ENCODE results near the gene SLC5A7.

Gene SLC5A7

DNA sequence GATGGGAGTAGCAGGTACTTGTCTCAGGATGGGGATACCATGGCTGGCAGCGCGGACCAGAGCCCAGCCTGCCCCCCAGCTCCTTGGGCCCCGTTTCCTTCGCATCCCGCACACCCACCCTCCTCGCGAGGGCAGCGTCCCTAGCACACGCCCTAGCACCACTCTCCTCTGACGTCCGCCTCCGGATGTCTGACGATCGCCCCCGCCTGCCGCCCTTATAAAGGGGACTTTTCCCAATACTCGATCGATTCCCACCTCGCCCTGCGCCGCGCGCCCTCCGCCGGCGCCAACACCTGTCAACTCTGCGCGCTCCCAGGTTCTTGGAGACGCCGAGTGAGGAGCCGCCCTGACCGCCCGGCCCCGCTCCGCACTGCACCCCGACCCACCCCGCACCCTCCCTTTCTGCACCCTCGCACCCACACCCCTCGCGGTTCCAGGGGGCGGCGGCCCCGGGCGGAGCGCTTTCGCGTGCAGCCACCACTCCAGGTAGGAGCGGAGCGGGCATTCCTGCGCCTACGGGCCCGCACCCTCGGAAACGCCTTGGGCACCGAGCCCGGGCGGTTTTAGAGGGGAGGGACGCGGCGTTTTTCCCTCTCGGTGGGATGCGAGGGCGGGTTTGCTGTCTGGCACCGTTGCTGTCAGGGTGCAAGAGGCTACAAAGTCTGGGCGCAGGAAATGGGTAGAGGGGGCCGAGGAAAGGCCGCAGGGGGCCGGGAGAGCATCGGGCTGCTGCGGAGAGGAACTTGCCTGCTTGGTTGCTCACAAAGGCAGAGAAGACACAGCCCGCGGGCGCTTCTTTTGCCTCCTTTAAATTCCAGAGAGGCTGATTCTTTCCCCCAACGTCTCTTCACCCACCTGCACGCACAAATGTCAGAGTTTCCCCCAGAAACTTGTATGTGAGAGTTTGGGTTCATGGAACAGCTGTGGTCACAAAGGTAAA lies at the start of gene SLC5A7:
TSS of gene SLC5A7 (plus strand) at position 247 of the 940 bp plus-strand sequence. CDS start 1,632 bp downstream, outside the sequence.
- DNase-seq: no peak

DNA sequence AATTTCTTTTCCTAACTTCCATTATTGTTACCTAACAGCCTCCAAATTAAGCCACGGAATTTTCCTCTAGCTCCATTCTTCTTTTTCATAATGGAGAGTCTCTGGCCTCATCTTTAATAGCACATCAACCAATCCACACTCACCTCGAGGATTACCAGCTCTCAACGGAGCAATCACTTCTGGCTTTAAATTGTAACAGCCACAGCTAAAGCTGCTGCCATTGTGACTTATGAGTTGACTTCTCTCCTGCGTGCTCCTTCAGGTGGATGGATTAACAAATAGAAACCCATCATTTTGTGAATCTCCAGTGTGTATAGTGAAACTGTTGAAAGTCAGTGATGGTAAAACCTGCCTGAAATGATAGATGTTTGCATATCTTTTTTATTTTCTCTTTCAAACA lies 24.9 kb upstream of the SLC5A7 start:
- DNase-seq: no peak

DNA sequence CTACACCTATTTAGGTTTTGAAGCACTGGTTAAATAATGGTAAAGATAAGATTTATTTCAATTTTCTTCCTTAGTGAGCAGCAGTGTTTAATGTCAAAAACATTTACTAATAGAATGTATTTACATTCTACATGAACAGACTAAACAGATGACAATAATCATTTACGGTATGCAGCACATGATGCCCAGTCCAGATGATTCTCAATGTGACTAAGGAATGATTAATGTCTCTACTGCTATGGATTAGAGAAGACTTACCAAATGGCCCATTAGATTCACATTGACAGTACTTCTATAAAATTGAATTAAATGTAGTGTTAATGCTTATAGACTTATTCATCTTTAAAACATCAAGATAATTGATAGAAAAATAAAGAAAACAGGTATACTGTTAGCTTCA lies 22.1 kb upstream of the SLC5A7 start:
- DNase-seq: no peak

DNA sequence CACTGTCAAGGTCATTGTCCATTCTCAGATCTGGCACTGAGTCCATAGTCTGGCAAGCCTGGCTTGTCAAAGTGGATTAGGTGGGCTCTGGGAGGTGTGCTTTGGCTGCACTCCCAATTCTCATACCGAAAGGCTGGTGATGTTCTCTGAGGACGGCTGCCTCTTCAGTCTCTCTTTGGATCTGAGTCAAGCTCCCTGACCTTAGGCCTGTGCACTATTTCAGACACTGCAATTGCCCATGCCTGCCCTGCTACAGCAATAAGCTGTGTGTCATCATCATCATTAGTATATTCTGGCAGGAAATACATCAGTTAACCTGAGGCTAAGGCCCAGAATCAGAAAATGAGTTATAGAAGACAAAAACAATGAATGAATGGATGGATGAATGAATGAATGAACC lies 1.6 kb upstream of the SLC5A7 start:
- DNase-seq: no peak

DNA sequence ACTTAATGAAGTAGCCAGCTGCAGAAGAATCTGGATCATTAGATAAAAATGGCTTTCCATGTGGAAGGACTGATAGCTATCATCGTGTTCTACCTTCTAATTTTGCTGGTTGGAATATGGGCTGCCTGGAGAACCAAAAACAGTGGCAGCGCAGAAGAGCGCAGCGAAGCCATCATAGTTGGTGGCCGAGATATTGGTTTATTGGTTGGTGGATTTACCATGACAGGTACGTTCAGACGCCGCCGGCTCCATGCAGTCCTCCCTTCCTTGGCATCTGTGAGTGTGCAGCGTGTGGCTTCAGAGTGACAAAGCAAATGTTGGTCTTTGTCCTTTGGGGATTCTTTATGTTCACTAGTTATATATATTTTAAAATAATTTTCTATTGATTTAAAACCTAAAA lies 1.8 kb downstream of the SLC5A7 start:
- no peak for DNase-seq

DNA sequence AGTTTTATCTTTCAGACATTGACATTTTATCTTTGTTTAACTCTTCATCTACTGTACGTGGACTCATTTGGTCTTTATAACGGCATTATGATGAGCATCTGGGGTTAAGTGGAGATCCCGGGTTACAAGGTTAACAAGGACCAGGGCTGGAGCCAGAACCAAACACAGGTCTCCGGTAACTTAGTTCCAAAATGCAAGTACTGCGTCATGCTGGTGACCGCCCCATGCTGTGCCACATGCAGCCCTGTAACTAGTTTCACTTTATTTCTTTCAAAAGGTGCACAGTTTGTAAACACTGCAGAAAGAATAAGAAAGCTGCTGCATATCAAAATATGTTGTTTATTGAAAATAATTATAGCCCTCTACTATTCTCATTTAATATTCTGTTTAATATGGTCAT lies 3.1 kb downstream of the SLC5A7 start:
- no peak for DNase-seq

DNA sequence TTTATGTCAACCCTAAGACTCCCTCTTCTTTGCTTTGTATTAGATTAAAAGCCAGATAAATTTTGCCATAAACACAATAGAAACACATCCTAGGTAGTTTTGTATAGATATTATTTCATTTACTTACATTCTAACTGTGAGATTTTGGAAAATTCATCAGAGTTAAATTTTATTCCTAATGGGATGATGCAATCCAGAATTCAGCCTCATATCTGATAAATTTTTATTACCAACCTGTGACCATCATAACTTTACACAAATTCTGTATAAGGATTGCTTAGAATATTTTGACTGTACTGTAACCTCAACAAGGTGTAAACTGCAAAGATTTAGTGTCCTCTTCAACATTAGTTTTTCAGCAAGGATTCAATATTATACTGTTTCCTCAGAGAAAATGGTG lies 4.4 kb downstream of the SLC5A7 start:
- DNase-seq: no peak

DNA sequence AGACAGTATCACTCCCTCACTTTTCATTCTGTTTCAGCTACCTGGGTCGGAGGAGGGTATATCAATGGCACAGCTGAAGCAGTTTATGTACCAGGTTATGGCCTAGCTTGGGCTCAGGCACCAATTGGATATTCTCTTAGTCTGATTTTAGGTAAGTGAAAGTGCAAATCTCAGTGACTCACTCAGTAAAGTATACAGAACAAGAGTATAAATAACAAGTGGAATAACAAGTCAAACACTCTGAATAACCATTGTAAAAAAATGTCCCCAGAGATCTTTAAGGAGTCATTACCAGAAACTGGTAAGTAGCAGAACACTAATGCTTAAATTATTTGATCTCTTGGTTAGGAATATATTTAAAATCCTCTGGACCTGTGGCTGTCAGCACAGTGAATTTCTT lies 5.7 kb downstream of the SLC5A7 start:
- no peak for DNase-seq

DNA sequence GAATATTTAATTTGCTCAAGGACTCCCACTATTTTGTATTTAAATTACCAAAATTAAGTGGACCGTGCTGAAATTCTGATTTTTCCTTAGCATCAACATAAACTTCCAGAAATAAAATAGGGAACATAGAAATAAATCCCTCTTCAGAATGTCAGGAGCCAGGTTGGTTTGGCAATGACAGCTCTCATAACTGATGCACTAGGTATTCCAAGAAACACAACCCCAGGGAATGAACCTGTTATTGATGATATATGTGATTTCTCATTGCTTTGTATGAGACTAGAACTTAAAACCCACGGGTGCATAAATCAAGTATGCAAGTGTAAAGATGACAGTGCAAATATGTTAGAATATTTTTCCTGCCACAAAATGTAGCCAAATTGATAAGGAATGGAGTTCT lies 12.8 kb downstream of the SLC5A7 start:
- no peak for DNase-seq

DNA sequence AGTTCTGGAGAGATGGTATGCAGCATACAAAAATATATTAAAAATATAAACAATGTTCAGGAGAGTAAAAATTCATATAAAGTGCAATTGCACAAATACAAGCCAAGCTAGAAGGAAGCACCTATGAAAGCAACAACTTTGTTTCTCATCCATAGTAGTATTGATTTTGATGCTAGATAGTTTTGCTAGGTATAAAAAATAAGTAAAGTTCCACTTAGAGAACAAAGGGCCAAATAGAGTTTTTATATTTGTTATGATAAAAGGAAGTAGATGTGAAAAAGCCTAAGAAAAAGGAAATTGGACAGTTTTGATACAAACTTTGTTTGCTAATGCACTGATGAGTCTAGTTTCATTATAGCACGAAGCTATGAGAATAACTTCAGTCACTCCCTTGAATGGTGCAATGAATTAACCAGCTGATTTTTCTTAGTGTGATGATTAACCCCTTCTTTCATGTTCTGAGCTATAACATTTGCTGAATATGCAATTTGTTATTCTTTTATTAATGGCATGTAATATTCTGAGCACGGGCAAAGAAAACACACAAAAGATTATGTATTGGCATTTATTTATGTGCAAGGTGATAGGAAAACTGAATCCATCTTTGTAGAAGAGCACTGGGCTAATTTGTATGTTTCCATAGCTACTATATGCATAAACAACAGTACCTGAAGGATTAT lies 24.7 kb downstream of the SLC5A7 start:
- DNase-seq: no peak

DNA sequence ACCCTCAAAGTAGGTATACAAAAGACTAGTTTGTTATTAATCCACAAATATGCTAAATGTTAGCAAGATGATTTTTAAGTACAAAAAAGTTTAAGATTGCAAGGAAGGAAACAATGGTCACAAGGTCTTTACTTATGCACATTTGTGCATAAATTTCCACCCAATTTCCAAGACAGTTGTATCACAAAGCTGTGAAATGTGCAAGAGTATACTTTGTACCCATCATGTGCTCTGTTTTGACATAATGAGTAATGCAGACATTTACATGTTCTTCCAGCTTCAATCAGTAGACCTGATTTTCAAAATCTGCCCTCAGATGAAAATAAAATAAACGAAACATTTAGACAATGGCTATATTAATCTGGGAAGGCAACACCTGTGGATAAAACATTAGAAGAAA lies 27.0 kb downstream of the SLC5A7 start:
- no peak for DNase-seq

DNA sequence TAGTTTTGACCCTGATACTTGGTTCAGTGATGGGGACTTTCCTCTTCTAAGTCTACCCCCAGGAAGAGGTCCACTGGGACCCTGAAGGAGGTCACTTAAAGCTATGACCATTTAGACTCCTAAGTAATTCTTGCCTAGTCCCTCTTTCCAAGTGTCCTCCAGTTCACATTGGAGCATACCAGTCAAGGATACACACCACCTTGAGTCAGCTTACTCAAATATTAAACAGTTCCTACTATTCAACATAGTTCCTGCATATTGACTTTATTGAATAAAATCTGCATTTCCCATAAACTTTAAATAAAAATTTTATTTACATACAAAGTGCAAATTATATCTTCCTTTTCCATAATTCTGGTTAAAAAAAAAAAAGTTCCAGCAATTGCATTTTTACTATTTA lies 36.3 kb downstream of the SLC5A7 start:
- no peak for DNase-seq

DNA sequence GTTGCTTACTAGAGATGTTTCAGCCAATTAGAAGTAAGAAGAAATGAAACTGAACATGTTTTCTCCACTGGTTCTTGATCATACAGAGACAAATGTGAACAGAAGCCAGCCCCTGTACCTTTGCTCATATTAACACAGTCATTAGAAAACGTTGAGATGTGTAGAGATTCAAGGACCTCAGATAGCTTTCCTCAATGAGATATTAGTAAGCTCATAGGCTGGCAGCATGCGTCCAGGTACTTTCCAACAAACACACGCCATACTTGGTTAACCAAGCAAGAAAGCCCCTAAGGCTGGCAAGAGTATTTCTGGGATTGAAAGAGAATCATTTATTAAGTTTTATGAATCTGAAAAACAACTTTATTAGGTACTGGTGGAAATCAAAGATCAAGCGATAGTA lies 37.5 kb downstream of the SLC5A7 start:
- no peak for DNase-seq

DNA sequence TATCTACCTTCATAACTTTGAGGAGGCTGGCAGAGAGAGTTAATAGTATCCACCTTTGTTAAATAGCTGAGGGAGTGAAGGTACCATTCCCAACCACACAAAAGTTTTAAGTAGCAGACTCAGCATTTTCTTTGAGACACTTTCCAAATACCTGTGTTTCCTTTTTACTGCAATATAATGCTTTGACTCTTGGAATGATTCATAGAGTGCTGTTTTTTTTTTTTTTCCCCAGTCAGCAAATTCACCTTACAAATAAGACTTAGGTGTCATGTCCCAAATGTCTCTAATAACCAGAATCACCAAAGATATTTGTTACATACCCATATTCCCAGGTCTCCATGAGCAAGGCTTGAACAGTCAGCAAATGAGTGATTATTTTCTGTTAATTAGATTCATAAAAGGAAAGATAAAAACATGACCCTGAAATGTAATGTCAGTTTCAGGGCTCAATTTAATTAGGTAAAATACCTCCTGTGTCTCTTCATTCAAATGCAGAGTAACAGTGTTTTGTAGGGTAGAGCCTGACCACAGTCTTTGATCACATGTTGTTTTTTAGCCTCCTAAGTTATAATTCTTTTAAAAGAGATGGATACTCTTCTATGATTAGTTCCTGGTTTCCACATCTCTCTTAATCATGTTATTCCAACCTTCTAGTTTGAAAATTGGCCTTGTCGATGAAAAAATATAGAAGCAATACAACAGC lies 39.9 kb downstream of the SLC5A7 start:
- DNase-seq: no peak

DNA sequence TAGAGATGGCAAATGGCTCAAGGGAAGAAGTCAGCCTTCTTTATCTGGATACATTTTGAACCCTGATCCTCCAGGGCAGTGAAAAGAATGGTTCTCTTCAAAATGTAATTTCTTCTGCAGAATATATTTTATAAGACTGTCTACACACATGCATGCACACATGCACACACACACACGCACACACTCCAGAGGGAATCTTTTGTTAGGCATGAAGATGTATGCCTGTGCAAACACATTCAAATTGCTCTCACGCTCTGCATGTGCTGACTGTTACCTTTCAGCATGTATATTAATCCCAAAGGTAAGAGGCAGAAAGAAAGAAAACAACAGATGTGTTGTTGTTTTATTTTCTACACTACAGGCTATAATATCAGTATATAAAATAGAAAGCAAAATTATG lies 43.2 kb downstream of the SLC5A7 start:
- no peak for DNase-seq

DNA sequence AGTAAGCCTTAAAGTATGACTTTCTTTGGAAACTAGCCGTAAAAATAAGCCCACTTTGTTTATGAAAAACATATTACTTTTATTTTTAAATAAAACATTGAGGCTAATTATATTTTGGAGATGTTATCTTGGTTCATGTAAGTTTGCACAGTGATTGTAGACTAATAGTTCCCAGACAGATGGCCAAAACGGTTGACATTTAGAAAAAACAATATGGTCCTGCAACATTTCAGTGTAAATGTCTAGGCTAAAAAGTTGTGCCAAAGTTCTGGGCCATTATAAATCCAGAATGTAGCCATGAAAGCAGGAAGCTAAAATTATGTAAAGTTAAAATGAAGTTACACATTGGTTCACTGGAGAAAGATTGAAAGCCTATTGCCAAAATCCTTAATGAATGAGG lies 43.6 kb downstream of the SLC5A7 start:
- DNase-seq: no peak

DNA sequence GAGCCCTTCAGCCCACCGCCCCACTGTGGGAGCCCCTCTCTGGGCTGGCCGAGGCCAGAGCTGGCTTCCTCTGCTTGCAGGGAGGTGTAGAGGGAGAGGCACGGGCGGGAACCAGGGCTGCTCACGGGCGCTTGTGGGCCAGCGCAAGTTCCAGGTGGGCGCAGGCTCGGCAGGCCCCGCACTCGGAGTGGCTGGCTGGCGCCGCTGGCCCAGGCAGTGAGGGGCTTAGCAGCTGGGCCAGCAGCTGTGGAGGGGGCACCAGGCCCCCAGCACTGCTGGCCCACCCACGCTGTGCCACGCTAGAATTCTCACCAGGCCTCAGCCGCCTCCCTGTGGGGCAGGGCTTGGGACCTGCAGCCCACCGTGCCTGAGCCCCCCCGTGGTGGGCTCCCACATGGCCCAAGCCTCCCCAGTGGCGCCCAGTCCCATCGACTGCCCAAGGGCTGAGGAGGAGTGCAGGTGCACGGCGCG lies 45.2 kb downstream of the SLC5A7 start:
- DNase-seq: no peak

DNA sequence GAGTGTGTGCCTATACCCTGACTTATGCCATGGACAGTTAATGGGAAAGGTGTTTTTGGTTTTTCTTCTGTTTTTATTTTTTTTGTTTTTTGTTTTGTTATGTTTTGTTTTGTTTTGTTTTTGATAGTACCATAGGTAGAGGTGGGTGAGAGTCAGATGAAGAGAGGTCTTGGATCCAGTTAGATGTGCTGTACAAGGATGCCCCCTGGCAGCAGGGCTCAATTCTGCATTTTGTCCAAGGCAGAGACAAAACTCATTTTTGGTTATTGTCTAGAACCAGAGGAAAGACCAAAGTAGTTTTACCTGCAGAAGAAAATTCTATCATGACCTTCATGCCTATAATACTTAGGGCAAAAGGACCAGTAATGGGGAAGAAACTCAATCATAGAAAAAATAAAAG lies 48.5 kb downstream of the SLC5A7 start:
- no peak for DNase-seq

DNA sequence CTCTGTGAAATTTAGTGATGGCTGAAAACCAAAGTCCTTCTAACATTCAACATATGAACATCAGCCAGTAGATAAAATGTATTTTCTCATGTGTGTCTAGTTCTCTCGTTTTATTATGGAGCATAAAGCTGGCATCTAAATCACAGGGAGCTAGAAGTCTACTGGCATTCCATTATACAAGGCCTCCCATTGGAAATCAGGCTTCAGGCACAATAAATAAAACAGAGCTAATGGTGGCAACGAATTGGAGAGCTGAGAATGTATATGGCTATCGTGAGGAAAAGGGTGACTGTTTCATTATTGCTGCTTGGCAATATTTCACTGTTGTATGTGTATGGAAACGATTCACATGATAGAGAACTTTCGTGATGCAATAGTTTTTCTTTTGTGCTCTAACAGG lies 62.4 kb downstream of the SLC5A7 start:
- DNase-seq: no peak

DNA sequence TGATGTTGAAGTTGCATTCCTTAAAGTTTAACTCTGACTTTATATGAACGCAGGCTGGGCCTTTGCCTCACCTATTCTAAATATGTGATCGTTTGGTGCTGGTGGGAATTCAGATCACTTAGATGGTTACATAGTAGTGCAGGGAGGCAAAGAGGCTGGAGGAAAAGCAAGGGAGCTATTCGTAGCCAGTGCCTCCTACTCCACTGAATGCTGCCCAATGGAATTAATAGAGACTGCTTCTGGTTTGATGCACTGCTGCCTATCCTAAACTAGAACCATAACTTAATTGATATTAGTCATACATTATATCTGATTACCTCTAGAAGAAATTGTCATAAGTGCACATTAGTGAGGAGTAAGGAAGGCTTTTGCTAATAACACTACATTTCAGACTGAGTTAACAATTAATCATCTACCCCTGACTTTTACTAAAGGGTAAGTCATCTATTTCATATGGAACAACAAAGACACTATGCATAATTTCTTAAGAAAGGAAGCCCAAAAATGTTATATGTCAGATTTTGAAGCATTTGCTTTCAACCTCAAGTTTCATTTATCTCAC lies 72.3 kb downstream of the SLC5A7 start:
- DNase-seq: no peak

DNA sequence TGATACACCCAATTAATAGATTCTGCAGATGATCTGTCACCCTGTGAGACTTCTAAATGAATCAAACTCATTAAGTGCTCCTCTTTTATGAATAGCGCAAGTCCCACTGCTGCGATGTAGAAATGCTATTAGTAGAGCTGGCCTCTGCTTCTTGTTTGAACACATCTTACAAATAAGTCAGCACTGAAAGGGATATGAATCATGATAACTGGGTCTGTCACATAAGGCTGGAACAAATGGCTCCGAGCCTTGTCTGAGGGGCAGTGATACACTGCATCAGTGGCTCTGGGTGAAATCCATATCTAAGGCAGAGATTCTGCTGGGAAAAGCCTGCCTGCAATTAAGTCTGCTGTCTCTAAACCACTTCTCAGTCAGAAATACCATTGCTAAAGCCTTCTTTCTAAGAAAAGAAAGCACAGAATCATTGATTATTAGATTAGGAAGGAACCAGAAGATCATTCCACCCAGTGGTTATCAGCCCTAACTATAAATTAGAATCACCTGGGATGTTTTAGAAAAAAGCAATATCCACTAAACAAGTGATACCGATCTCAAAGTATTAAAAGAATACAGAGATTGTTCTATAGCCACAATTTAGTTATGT lies 75.2 kb downstream of the SLC5A7 start:
- DNase-seq: no peak
